NCI-H1092 (cell line): Measurements from ENCODE around the gene BORCS5.

Source experiments
- DNase-seq: peaks from one replicate; lab custom pipeline; 2025; lab: John Stamatoyannopoulos, UW

The BORCS5 gene

DNA sequence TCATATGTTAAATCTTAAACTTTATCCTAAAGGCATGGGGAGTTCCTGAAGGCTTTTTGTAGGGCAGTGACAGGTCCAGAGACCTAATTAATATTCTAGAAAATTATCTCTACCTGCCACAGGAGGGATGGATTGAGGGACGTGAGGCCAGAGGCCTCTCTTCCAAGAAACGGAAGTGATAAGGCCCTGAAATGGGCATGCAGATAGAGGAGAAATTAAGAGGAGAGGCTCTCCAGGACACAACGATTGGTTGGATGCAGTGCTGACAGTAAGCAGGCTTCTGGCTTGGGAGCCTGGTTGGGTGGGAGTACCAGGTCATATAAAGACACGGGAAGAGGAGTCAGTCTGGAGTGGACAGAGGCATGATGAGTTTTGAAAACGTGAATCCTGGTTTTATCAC, 3.1 kb upstream of the BORCS5 start:
- no peak for DNase-seq

DNA sequence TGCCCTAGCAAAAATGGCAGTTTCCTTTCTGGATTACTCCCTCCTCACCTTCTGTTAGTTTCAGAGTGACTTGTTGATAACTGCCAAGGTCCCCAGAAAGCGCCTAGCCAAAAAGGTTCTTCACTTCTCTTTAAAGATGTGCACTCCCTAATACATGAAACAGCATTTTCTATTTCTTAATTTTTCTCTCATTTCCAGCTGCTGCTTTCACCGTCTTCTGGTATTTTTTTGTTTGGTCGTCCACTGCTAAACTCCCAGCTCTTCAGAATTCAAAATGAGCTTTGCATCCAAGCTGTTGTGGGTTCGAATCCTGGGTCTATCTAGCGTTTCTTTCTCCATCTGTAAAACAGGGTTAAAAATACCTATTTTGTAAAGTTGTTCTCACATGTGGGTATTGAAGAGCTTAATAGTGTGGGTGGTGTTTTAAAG, 397 bp upstream of the BORCS5 start:
- no peak for DNase-seq

DNA sequence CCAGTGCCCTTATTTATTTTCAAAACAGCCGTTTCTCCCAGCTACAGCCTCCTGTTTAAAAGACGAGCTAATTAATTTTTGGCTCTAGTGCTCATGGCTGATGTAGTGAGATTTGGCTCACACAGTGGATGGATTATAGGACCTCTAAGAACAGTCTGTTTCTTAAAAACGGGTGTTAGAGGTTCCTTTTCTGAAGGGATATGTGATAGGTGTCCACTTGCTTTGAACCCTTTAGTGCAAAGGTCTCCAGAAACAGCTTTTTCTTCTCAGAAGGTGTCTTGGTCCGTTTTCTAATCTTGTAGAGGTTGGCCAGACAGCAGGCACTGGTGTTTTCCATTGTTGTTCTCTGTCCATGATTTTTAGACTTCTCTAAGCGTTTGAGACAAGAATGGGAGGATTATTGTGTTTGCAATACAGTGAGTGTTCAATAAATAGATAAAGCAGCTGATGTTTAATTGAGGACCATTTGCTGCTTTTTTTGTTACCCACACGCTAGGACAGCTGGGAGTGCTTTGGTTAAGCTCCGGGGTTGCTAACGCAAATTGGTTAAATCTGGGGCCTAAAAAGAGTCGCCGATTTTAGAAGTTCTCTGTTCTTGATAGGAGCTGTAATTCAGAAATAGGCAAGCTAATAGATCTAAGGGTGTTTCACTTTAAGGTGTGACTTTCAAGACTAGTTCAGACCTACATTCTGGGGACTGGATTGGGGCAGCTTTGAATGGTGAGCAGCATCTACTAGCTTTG, 1.0 kb downstream of the BORCS5 start:
- DNase-seq = peak; percentile 12

- no peak for DNase-seq
Measured at GRCh38 chr12:12358528-12358927, 1.6 kb downstream of the BORCS5 start.

DNA sequence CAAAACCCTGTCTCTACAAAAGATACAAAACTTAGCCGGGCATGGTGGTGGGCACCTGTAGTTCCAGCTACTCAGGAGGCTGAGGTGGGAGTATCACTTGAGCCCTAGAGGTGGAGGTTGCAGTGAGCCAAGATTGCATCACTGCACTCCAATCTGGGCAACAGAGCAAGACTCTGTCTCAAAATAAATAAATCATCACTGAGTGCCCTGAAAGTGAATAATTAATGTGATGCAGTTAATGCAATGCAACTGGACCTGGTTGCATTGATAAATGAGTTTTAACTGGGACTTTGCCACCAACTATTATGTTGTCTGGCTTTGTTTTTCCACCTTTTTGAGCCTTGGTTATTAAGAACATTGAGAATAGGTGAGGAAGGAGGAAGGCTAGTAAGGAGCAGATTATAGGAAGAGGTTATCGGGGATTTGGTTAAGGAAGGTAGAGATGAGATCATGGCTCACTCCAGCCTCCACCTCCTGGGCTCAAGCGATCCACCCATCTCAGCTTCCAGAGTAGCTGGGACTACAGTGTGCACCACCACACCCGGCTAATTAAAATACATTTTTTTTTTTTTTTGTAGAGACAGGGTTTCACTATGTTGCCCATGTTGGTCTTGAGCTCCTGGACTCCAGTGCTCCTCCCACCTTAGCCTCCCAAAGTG, 8.0 kb downstream of the BORCS5 start:
- no peak for DNase-seq

- no peak for DNase-seq
Measured at GRCh38 chr12:12365446-12365802, 8.5 kb downstream of the BORCS5 start.

- DNase-seq = no peak
Measured at GRCh38 chr12:12365931-12366431, 9.1 kb downstream of the BORCS5 start.

DNA sequence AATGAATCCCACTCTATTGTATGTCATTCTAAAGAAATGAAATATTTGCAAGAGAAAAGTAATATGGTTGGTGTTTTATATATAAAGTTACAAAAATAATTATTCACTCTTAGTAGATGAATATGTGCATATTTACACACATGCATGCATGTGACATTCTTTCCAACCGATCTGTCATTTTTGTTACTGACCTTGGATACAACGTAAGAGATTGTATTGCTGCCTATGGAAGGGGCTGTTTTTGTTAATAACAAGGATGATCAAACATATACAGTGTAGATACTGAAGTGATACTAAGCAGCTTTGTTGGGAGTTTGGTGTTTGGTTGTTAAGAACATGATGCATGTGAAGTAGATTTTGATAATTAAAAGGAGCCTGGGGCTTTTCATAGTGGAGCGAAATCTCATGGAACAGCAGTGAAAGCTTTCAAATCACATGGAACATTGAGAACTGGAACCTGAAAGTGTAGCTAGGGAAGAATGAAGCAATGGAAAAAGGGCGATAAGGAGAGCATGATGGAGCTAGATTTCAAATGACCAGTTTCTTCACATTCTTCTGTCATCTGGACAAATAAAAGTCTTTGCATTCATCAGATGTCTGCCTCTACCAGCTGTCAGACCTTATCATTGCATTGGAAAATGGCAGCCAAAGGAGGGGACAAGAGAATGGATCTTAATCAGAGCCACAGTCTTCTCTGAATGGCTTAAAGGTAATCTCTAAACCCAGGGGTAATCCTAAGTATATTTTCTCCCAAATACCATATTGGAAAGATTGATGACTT, 10.0 kb downstream of the BORCS5 start:
- no peak for DNase-seq

GRCh38 chr12:12367482-12367998, 10.7 kb downstream of the BORCS5 start:
- no peak for DNase-seq

GRCh38 chr12:12372946-12373722, 16.3 kb downstream of the BORCS5 start:
- no peak for DNase-seq

DNA sequence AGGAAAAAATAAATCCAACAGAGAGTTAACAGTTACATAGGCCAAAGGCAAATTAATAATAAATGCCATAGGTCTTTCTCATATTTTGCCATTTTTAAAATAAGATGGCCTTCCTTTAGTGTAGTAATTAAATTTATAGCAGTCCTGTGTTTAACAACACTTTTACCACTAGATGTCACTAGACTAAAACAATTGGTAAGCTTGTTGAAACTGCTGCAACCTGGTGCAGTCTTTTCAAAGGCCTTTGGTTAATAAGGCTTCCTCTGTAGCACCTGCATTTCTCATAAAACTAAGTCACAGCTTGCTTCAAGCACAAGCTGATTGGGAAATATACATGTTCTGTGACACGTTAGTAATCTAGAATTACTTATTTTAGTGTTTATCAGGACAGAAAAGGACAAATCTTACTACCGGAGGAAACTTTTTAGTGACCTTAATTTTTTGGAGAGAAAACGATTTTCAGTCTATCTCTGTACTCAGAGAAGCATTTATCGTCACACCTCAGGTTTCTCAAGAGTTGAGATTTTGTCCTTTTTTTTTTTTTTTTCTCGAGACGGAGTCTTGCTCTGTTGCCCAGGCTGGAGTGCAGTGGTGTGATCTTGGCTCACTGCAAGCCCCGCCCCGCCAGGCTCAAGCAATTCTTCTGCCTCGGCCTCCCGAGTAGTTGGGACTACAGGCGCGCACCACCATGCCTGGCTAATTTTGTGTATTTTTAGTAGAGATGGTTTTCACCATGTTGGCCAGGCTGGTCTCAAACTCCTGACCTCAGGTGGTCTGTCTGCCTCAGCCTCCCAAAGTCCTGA, 20.0 kb downstream of the BORCS5 start:
- peak; percentile 79 for DNase-seq

- no peak for DNase-seq
Measured at GRCh38 chr12:12378616-12379015, 21.7 kb downstream of the BORCS5 start.

DNA sequence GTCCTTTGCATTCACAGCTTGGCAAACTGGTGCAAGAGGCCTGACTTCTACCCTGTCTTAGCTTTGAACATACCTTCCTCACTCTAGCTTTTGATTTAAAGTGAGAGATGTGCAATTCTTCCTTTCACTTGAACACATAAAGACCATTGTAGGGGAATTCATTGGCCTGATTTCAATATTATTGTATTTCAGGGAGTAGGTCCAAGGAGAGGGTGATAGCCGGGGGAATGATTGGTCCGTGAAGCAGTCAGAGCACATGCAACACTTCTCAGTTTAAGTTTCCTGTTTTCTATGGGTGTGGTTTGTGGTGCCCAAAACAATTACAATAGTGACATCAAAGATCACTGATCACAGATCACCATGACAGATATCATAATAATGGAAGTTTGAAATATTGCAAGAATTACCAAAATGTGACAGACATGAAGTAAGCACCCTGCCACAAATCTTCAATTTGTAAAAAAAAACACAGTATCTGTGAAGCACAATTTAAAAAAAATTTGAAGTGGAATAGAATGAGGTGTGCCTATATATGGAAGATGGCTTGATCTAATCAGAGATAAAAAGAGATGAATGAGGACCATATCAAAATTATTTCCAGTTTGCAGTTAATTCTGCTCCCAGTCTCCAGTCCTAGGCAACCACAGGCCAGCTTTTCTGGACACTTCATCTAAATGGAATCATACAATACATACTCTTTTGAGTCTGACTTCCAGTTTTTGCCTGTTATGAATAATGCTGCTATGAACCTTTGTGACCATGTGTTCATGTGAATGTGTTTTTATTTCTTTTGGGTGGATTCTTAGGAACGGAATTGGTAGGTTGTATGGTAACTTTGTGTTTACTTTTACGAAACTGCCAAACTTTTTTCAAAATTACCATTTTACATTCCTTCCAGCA, 23.2 kb downstream of the BORCS5 start:
- DNase-seq = no peak

DNA sequence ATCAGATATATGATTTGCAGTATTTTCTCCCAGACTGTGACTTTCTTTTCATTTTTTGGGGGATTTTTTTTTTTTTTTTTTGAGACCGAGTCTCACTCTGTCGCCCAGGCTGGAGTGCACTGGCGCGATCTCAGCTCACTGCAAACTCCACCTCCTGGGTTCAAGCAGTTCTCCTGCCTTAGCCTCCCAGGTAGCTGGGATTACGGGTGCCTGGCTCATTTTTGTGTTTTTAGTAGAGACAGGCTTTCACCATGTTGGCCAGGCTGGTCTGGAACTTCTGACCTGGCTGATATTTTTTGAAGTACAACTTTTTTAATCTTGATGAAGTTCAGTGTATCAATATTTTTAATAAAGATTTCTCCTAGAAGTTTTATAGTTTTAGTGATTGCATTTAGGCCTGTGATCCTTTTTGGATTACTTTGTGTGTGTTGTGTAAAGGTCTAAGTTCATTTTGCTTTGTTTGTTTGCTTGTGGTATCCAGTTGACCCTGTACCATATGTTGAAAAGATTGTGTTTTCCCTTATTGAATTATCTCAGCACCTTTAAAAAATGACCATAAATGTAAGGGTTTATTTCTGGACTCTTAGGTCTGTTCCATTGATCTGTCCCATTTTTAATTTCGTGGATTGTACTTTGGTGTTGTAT, 24.2 kb downstream of the BORCS5 start:
- no peak for DNase-seq

DNA sequence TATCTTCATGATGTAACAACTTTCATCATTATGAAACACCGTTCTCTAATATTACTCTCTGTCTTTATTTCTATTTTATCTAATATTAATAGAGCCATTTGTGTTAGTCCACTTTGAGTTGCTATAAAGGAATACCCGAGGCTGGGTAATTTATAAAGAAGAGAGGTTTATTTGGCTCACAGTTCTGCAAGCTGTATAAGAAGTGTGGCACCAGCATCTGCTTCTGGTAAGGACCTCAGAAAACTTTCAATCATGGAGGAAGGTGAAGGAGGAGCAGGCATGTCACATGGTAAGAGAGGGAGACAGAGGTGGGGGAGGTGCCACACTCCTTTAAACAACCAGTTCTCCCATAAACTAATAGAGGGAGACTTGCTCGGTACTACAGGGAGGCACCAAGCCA, 25.1 kb downstream of the BORCS5 start:
- DNase-seq = no peak

DNA sequence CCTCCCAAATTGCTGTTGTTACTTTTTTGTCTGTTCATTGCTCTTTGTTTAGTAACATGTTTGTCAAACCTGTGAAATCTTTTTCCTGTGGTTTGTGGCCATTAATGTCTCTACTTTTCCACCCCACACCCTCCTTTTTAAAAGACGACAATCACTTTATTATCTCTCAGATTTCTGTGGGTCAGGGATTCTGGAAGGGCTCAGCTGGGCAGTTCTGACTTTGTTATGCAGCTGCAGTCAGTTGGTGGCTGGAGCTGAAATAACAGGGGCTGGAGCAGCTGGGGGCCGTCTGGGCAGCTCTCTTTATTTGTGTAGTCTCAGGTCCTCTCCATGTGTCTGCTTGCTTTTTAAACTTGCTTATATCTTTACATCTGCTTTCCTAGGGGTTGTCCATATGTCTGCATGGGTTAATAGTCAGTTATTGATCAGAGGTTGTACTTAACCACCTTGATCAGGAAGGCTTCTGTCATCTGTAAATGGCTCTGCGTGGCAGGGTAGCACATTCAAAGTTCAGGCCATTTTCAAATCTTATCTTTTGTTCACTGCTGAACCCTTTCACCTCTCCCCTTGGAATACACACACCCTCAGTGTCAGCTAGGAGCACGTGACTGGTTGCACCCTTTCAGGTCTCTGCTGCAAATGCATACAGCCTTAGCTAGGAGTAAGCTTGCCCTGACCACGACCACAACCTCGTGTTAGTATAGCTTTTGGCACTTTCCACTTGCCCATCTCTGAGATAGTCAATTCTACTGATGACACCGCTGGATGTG, 27.9 kb downstream of the BORCS5 start:
- DNase-seq = no peak

GRCh38 chr12:12387501-12387900, 30.6 kb downstream of the BORCS5 start:
- DNase-seq = no peak

- no peak for DNase-seq
Measured at GRCh38 chr12:12392413-12392812, 35.5 kb downstream of the BORCS5 start.

DNA sequence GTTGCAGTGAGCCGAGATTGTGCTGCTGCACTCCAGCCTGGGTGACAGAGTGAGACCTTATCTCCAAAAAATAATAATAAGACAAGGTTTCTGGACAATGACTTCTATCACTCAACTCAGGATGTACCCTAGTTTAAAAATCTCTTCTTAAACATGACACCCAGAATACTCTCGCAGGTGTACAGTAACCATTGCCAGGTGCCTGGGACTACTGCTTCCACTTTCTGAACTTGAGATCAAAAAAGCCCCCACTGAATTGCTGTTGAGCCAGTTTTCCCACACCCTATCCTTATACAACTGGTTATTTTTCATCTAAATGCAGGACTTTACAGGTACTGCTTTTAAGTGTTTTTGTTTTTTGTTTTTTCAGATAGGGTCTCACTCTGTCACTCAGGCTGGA, 36.3 kb downstream of the BORCS5 start:
- no peak for DNase-seq
